ENCODE measurements around the gene KCNAB1. TPM values are rescaled to one million over a fixed set of nuclear protein-coding genes. Genes with fewer than 3 reads are reported as not detected.

The KCNAB1 gene
- total RNA-seq, 4 donors from 2014 or later = 0.20 to 3.0 (median 1.6) TPM

DNA sequence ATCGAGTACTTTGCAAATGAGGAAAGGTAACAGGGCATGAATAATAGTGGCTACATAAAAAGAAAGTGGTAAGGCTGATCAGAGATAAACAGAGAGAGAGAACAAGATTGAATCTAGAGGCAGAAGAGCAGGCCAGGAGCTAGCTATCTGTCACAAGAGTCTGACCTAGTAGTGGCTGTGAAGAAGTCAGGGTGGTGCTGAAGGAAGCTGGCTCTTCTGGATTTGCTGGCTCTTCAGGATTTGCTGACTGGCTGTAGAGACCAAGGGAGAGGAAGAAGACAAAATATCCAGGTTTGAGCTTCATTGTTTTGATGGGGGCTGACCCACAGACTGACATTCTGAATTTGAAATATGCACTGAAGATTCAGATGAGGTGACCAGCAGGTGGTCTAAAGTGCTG is 292.2 kb downstream of the KCNAB1 start:
- WGBS, 2 donors (ENCODE audit: low coverage in 1 of 2) = 67 to 71% methylated on average over 1 of the region's 1 CpG
- H3K36me3 ChIP-seq = no peaks in the 10 kb centered on the region
- in situ Hi-C loops (cut with MboI; ENCODE audit: low pct_ligation_motif_present in 1 of 4, low pct_unique_long_range_greater_than_20kb in 1 of 4, low sequenced_read_pairs in 3 of 4) (no loop called here), intact Hi-C loops (cut with DNase I; ENCODE audit: low total_unique reads) (no loop called here)
- TF ChIP-seq POLR2AphosphoS5 (IDR thresholded peaks at IDR 0.05) (no peak), POLR2A (IDR thresholded peaks at IDR 0.05) (no peak), EP300 (IDR thresholded peaks at IDR 0.05; ENCODE audit: low read depth) (no peak)
- TF ChIP-seq, protein P1, sequence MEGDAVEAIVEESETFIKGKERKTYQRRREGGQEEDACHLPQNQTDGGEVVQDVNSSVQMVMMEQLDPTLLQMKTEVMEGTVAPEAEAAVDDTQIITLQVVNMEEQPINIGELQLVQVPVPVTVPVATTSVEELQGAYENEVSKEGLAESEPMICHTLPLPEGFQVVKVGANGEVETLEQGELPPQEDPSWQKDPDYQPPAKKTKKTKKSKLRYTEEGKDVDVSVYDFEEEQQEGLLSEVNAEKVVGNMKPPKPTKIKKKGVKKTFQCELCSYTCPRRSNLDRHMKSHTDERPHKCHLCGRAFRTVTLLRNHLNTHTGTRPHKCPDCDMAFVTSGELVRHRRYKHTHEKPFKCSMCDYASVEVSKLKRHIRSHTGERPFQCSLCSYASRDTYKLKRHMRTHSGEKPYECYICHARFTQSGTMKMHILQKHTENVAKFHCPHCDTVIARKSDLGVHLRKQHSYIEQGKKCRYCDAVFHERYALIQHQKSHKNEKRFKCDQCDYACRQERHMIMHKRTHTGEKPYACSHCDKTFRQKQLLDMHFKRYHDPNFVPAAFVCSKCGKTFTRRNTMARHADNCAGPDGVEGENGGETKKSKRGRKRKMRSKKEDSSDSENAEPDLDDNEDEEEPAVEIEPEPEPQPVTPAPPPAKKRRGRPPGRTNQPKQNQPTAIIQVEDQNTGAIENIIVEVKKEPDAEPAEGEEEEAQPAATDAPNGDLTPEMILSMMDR (IDR thresholded peaks at IDR 0.05) = no peak
- H3K27me3 ChIP-seq = no peaks in the 10 kb centered on the region
- DNase-seq = no peak
- H3K4me3 ChIP-seq = no peak overlapping the region
- H3K9me3 ChIP-seq = no peaks in the 10 kb centered on the region
- H3K27ac ChIP-seq = no peak overlapping the region
- H3K4me1 ChIP-seq = no peaks in the 10 kb centered on the region

DNA sequence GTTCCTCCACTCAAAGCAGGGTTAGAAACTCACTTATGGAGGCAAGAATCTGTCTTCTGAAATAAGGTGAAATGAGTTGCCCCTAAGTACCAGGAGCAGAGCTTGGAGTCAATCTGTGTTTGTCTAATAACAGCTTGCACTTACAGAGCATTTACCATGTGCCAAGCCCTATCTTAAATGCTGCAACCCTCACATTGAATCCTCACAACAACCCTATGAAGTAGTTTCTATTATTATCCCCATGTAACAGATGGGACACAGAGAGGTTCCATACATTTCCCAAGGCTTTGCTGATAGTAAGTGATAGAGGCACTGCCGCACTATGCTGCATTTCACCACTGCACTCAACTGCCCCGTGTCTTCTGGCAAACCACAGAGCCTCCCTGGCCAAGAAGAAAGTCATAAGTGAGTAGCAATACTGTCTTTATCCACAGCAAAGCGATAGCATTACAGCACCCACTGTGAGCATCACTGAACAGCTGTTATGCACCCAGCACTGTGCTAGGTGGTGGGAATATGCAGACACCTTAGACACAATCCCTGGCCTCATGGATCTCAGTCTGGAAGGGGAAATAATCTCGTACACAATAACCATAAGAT is 293.0 kb downstream of the KCNAB1 start:
- H3K27me3 ChIP-seq = no peaks in the 10 kb centered on the region
- H3K27ac ChIP-seq = no peak overlapping the region
- intact Hi-C loops (cut with DNase I; ENCODE audit: low total_unique reads) (no loop called here), in situ Hi-C loops (cut with MboI; ENCODE audit: low pct_ligation_motif_present in 1 of 4, low pct_unique_long_range_greater_than_20kb in 1 of 4, low sequenced_read_pairs in 3 of 4) (no loop called here)
- no peak overlapping the region for H3K4me3 ChIP-seq
- no peaks in the 10 kb centered on the region for H3K9me3 ChIP-seq
- H3K4me1 ChIP-seq = no peaks in the 10 kb centered on the region
- WGBS, 2 donors (ENCODE audit: low coverage in 1 of 2) = 73 to 86% methylated on average over 3 to 4 of the region's 4 CpGs
- no peak for DNase-seq
- H3K36me3 ChIP-seq = no peaks in the 10 kb centered on the region
- TF ChIP-seq EP300 (IDR thresholded peaks at IDR 0.05; ENCODE audit: low read depth) (no peak), POLR2AphosphoS5 (IDR thresholded peaks at IDR 0.05) (no peak), POLR2A (IDR thresholded peaks at IDR 0.05) (no peak)
- TF ChIP-seq, protein P1 (IDR thresholded peaks at IDR 0.05) = no peak

DNA sequence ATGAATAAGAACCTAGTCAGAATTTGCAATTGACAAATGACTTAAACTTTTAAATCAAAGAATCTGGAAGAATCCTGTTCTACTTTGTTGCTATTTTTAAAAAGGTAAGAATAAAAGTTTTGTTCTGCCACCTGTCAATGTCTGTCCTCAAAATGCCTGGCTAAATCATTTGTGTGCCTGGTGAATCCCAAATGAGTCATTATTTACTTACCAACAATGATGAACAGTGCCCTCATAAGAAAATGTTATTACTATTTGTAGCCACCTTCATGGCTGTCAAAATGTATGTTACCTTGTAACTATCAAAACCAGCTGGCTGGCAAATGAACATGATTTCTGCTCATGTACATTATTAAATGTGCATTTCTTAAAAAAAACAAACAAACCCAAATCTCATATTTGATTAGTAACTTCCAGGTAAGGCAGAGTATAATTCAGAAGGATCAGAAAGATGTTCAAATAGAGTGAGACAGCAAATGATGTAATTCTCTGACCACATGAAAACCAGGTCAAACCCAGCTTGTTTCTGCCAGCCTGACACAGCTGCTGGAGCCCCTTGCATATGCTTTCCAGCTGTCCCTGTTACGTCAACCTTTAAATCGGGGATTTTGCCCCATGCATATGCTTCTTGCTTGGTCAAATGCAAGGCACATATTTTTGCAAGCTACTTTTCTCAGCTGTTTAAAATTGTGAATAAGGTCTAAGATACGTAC is 296.6 kb downstream of the KCNAB1 start:
- in situ Hi-C loops (cut with MboI; ENCODE audit: low pct_ligation_motif_present in 1 of 4, low pct_unique_long_range_greater_than_20kb in 1 of 4, low sequenced_read_pairs in 3 of 4) (no loop called here), intact Hi-C loops (cut with DNase I; ENCODE audit: low total_unique reads) (no loop called here)
- WGBS, 2 donors (ENCODE audit: low coverage in 1 of 2) = 56 to 82% methylated on average over 2 to 3 of the region's 3 CpGs

DNA sequence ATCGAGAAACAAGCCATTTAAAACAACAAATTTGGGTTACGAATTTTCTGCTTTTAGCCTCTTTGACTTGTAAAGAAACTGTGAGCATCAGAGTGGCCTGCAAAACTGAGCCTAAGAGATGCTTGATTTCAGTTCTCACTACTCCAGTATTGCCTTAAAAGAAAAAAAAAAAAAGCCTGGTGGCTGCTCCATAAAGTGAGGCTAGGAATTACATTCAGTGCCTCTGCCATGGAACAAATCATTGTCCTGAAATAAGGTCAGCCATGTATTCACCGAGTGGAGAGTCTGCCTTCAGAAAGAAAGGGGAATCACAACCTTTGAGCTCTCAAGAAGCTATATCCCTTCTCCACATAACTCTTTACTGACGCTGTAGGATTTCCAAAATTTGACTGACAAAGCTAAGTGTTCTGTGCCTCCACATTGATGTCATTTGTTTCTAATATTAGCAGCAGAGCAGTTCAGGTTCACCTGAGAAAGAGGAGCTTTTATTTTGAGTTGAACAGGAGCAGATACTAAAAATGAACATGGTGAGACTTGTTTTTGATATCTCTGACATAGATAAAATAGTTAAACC is 297.3 kb downstream of the KCNAB1 start:
- no peaks in the 10 kb centered on the region for H3K27me3 ChIP-seq
- DNase-seq = no peak
- no peak for TF ChIP-seq EP300 (IDR thresholded peaks at IDR 0.05; ENCODE audit: low read depth)
- no peak for TF ChIP-seq POLR2AphosphoS5 (IDR thresholded peaks at IDR 0.05)
- TF ChIP-seq, protein P1 (IDR thresholded peaks at IDR 0.05) = no peak
- no peak for TF ChIP-seq POLR2A (IDR thresholded peaks at IDR 0.05)
- no peaks in the 10 kb centered on the region for H3K4me1 ChIP-seq
- no peak overlapping the region for H3K4me3 ChIP-seq
- no peaks in the 10 kb centered on the region for H3K9me3 ChIP-seq
- no peak overlapping the region for H3K27ac ChIP-seq
- H3K36me3 ChIP-seq = no peaks in the 10 kb centered on the region
- in situ Hi-C loops (cut with MboI; ENCODE audit: low pct_ligation_motif_present in 1 of 4, low pct_unique_long_range_greater_than_20kb in 1 of 4, low sequenced_read_pairs in 3 of 4) = no loop called here
- WGBS, 2 donors (ENCODE audit: low coverage in 1 of 2) = 73 to 89% methylated on average over 3 to 4 of the region's 4 CpGs
- intact Hi-C loops (cut with DNase I; ENCODE audit: low total_unique reads) = no loop called here

More for the DNA sequence above, 296.6 kb downstream of the KCNAB1 start:
- no peaks in the 10 kb centered on the region for H3K9me3 ChIP-seq
- TF ChIP-seq EP300 (IDR thresholded peaks at IDR 0.05; ENCODE audit: low read depth) (no peak), POLR2A (IDR thresholded peaks at IDR 0.05) (no peak), POLR2AphosphoS5 (IDR thresholded peaks at IDR 0.05) (no peak)
- TF ChIP-seq, protein P1 (IDR thresholded peaks at IDR 0.05) = no peak
- DNase-seq = no peak
- H3K27ac ChIP-seq = no peak overlapping the region
- no peaks in the 10 kb centered on the region for H3K4me1 ChIP-seq
- H3K4me3 ChIP-seq = no peak overlapping the region
- H3K36me3 ChIP-seq = no peaks in the 10 kb centered on the region
- no peaks in the 10 kb centered on the region for H3K27me3 ChIP-seq

Data from transverse colon (tissue), 4 donors.